ENCODE results near the gene MITD1.
"Not testable (repeated sequence)": the region's sequence is repeated elsewhere in the genome, so short reads cannot be mapped to it uniquely, and the experiment has no call there.

MITD1 gene

GRCh38 chr2:99152199-99152895 lies 28.5 kb downstream of the MITD1 start:
- no peaks in the 10 kb centered on the region for H3K4me1 ChIP-seq (ENCODE audit: control insufficient read depth, insufficient read depth, low read length)

DNA sequence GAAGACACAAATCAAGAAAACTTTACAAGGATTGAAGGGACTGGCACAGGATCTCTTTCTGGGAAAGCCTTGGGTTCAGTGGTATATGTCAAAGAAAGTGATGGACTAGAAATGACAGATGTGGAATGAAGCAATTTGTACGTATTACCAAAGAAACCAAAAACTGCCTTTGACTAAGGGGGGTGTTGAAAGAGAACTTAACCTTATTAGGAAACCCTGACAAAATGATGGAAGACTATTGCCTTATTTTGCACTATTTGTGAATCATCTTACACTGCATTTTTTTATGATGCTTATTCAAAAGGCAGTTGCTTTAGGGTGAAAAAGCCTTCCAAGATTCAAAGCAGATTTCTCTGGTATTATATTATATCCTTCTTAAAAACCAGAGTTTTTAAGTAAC lies 30.2 kb downstream of the MITD1 start:
- Histone ChIP-seq H3K4me3 (ENCODE audit: low read length) (no peak overlapping the region), H3K27me3 (ENCODE audit: control insufficient read depth, insufficient read depth, low read length) (no peaks in the 10 kb centered on the region), H3K27ac (ENCODE audit: low read depth, low read length) (no peak overlapping the region), H3K36me3 (ENCODE audit: control insufficient read depth, insufficient read depth, low read length) (no peaks in the 10 kb centered on the region), H3K9ac (ENCODE audit: low read length) (no peak overlapping the region), H3K4me1 (ENCODE audit: control insufficient read depth, insufficient read depth, low read length) (no peaks in the 10 kb centered on the region)

More at GRCh38 chr2:99152199-99152895, 28.5 kb downstream of the MITD1 start:
- Histone ChIP-seq H3K9ac (ENCODE audit: low read length) (no peak overlapping the region), H3K27ac (ENCODE audit: low read depth, low read length) (no peak overlapping the region), H3K4me3 (ENCODE audit: low read length) (no peak overlapping the region), H3K27me3 (ENCODE audit: control insufficient read depth, insufficient read depth, low read length) (no peaks in the 10 kb centered on the region), H3K36me3 (ENCODE audit: control insufficient read depth, insufficient read depth, low read length) (peaks cover 3% of the 10 kb centered on the region)

- Histone ChIP-seq H3K27ac (ENCODE audit: low read depth, low read length) (peak within 1 kb of the TSS; percentile 60), H3K4me3 (ENCODE audit: low read length) (peak within 1 kb of the TSS; percentile 99), H3K27me3 (ENCODE audit: control insufficient read depth, insufficient read depth, low read length) (no peaks in the 10 kb centered on the region), H3K4me1 (ENCODE audit: control insufficient read depth, insufficient read depth, low read length) (no peaks in the 10 kb centered on the region), H3K36me3 (ENCODE audit: control insufficient read depth, insufficient read depth, low read length) (no peaks in the 10 kb centered on the region), H3K9ac (ENCODE audit: low read length) (peak within 1 kb of the TSS; percentile 77)
These were observed 39.4 kb downstream of the MITD1 start, which contains the start of gene C2orf15 for GRCh38 chr2:99141110-99142108. Gene C2orf15 (plus strand): TSS chr2:99141707. CDS start chr2:99150559, 8,852 bp downstream.

GRCh38 chr2:99140860-99141109 lies 40.1 kb downstream of the MITD1 start:
- H3K9ac ChIP-seq (ENCODE audit: low read length) = peak overlapping the region; percentile 77
- no peaks in the 10 kb centered on the region for H3K4me1 ChIP-seq (ENCODE audit: control insufficient read depth, insufficient read depth, low read length)
- no peaks in the 10 kb centered on the region for H3K27me3 ChIP-seq (ENCODE audit: control insufficient read depth, insufficient read depth, low read length)
- no peak overlapping the region for H3K27ac ChIP-seq (ENCODE audit: low read depth, low read length)
- H3K36me3 ChIP-seq (ENCODE audit: control insufficient read depth, insufficient read depth, low read length) = no peaks in the 10 kb centered on the region
- peak overlapping the region; percentile 99 for H3K4me3 ChIP-seq (ENCODE audit: low read length)

DNA sequence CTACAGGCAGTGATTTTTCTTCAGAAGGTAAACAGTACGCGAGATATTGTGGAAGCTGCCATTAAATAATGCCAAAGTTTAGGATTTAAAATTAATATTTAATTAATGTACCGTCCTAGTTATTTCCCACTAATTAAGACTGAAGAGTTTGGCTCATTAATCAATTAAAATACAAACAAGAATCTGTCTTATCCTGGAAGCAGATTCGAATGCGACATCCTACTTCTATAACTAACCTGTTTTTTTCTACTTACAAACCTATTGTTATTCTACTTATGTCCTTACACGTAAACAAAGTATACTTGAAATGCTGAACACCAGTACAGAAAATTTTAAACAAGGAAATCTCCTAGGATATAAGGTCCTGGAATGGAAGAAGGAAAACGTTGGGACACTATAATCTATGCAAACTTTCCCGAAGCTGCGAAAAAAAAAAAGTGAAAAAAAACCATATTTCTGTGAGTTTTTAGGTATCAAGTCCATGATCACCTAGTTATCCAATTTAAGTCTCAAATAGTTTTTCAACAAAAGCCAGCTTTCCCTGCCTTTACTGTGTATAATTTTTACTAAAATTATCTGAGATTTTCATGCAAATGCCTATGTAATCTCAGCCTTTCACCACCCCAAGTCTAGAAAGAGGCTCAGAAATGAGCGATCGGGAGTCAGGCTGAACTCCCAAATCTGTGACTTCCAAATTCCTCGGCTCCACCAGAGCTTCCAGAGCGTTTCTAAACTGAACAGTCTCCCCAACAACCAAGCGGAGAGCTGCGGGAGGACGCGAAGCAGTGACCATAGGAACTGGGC lies 40.6 kb downstream of the MITD1 start:
- Histone ChIP-seq H3K27ac (ENCODE audit: low read depth, low read length) (no peak overlapping the region), H3K36me3 (ENCODE audit: control insufficient read depth, insufficient read depth, low read length) (no peaks in the 10 kb centered on the region), H3K4me3 (ENCODE audit: low read length) (peak overlapping the region; percentile 99), H3K27me3 (ENCODE audit: control insufficient read depth, insufficient read depth, low read length) (no peaks in the 10 kb centered on the region), H3K9ac (ENCODE audit: low read length) (peak overlapping the region; percentile 77), H3K4me1 (ENCODE audit: control insufficient read depth, insufficient read depth, low read length) (no peaks in the 10 kb centered on the region)

DNA sequence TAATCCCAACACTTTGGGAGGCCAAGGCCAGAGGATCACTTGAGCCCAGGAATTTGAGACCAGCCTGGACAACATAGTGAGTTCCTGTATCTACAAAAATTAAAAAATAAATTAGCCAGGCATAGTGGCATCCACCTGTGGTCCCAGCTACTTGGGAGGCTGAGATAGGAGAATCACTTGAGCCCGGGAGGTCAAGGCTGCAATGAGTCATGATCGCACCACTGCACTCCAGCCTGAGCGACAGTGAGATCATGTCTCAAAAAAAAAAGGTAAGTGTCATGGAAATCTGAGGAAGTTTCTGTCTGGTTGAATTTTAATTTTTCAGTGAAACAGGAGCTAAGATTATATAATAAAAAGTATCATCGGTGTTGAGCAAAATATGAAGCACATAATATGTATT lies 41.9 kb downstream of the MITD1 start:
- Histone ChIP-seq H3K36me3 (ENCODE audit: control insufficient read depth, insufficient read depth, low read length) (no peaks in the 10 kb centered on the region), H3K4me3 (ENCODE audit: low read length) (no peak overlapping the region), H3K4me1 (ENCODE audit: control insufficient read depth, insufficient read depth, low read length) (no peaks in the 10 kb centered on the region), H3K9ac (ENCODE audit: low read length) (no peak overlapping the region), H3K27ac (ENCODE audit: low read depth, low read length) (no peak overlapping the region), H3K27me3 (ENCODE audit: control insufficient read depth, insufficient read depth, low read length) (no peaks in the 10 kb centered on the region)

DNA sequence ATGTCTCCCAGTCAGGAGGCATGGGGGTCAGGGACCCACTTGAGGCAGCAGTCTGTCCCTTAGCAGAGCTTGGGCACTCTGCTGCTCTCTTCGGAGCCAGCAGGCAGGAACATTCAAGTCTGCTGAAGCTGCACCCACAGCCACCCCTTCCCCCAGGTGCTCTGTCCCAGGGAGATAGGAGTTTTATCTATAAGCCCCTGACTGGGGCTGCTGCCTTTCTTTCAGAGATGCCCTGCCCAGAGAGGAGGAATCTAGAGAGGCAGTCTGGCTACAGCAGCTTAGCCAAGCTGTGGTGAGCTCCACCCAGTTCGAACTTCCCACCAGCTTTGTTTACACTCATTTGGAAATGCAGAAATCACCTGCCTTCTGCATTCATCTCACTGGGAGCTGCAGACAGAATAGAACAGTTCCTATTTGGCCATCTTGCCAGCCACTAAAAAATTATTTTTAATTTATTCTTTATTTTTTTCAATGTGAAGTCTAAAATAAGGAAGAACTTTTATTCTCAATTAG lies 45.8 kb downstream of the MITD1 start:
- not testable (repeated sequence) for H3K9ac ChIP-seq (ENCODE audit: low read length); H3K27ac ChIP-seq (ENCODE audit: low read depth, low read length); H3K4me1 ChIP-seq (ENCODE audit: control insufficient read depth, insufficient read depth, low read length); H3K27me3 ChIP-seq (ENCODE audit: control insufficient read depth, insufficient read depth, low read length); H3K4me3 ChIP-seq (ENCODE audit: low read length); H3K36me3 ChIP-seq (ENCODE audit: control insufficient read depth, insufficient read depth, low read length)

DNA sequence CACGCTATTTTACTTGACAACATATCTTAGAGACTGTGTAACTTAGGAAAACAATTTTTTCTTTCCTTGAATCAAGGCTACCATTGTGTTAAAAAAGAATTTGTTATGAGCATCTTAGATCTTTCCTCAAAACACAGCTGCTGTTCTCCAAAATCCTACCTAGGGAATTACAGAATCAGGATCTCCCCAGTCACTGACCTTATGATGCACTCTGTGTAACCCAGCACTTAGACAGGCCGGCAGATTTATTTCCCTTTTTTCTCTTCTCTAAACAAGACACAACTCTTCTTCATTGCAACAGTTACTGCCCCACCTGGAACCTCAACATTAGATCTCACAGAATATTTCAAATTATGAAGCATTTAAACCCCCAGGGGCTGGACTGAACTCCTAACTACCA lies 52.9 kb downstream of the MITD1 start:
- Histone ChIP-seq H3K27me3 (ENCODE audit: control insufficient read depth, insufficient read depth, low read length) (no peaks in the 10 kb centered on the region), H3K9ac (ENCODE audit: low read length) (no peak overlapping the region), H3K4me1 (ENCODE audit: control insufficient read depth, insufficient read depth, low read length) (no peaks in the 10 kb centered on the region), H3K4me3 (ENCODE audit: low read length) (no peak overlapping the region), H3K27ac (ENCODE audit: low read depth, low read length) (no peak overlapping the region), H3K36me3 (ENCODE audit: control insufficient read depth, insufficient read depth, low read length) (no peaks in the 10 kb centered on the region)

Data from rectal smooth muscle tissue (tissue), 1 donor.